ENCODE measurements around the gene COPS7A.

Gene COPS7A

DNA sequence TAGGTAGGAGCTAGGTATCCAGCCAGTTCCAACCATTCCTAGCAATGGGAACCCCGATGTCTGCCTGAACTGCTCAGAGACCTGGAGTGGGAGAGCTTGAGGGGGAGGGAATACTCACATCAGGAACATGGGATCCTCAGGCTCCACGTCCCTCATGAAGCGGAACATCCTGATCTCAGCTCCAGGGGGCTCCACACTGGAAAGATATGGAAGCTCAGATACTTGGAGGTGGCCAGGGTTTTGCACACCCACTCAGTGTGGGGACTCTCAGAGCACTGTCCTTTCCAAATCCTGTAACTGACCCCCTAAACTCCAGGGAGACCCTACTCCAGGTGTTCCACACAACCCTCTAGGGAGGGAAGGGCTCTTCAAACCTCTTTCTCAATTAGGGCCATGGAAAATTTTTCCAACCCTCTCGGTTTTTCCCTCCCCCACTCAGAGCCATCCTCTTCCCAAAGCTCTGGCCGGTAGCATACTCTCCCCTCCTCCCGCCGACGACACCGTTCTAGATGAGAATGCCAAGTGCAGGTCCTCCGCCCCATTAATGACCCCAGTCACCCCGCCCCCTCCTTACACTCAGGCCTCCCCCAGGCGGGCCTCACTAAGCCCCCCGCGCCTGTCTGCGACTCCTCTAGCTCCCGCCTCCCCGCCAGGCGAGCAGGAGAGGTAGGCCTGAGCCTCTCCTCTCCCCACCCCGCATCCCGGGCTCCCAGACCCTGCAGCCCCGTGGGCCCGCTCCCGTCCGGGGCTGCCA, 28.5 kb downstream of the COPS7A start:
- DNase-seq, result peak in 3 of 6 experiments; percentile 25 to 53 (median 45)

DNA sequence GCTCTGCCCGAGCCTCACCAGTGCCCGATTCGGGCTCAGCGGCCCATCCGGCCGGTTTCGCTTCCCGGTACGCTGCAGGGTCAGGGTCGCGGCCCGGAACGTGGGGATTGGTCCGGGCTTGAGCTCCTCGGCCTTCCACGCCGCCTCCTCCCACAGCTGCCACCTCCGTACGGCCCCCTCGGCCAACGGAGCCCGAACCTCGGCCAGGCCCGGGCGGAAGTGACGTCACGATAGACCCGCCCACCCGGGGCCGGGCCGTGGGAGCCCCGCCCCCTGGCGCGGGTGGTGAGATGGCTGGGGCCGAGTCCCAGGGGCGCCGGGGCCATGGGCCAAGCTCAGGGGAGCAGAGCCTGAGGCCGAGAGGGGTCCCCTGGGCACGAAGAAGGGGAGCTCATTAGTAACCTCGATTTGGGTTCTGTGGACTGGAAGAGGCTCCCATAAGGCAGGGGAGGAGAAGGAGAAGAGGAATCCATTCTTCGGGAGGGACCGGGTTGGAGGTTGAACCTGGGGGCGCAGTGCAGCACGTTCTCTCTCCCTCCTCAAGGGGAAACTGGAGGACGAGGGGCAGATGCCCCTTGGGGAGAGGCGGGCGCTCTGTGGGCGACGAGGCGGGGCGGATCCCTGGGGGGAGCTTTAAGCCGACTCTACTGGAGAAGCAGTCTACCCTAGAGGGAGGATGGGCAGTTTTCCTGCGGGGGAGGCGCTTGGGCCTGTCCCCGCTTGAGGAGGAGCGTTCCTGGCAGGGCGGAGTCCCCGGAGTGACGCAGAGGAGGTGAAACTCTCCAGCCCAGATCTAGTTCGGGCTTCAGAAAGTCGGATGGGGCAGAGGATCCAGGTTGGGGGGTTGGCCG, 29.3 kb downstream of the COPS7A start, which contains the start of gene MLF2:
Gene MLF2 (minus strand): TSS at position 221 of the 851 bp plus-strand sequence. CDS start 807 bp downstream, outside the sequence.
- DNase-seq, result peak; percentile 94 to 98 (median 95)

DNA sequence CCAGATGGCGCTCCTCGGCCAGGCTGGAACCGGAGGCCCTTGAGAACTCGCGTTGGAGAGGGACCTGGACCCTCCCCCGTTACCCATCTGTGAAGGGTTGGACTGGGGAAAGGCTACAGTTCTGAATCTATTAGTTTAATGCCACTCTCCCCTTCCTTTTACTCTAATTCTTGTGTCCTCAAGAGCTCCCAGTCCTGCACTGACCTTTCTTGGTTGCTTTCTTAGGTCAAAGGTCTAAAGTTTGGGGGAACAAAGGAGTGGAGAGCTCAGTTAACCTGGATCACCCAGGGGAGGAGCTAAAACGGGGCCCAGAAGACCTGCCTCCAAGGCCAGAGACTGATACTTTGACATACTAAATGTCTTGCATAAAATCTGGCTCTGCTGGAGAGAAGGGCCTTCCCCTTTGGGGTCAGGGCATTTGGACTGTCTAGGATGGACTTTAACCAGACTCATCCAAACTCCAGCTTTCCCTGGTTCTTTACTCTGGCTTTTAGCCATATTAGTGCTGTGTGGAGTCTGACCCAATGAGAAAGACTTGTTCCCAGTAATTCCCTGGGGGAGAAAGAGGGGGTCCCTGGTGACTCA, 30.0 kb downstream of the COPS7A start:
- DNase-seq, result no peak

- DNase-seq, result no peak
Observed at GRCh38 chr12:6754411-6754810, 30.6 kb downstream of the COPS7A start.

- no peak for DNase-seq
Observed at GRCh38 chr12:6757028-6757690, 33.3 kb downstream of the COPS7A start.

- no peak for DNase-seq
Observed at GRCh38 chr12:6758506-6759095, 34.8 kb downstream of the COPS7A start.

DNA sequence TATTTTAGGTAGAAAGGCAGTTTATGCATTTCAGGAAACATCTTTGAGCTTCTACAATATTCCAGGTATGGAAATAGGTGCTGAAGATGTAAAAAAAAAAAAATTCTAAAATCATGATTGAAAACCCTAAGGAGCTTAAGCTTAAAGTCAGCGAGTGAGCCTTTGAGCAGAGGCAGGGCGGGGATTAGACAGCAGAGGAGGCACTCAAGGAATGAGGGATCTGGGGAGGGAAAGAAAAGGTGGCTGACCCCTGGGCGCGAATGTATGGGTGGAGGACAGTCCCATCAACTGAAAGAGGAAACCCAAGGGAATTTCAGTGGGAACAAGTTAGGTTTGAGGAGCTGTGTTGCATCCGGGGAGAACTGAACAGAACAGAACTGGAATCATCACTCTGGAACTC, 35.9 kb downstream of the COPS7A start:
- no peak for DNase-seq

DNA sequence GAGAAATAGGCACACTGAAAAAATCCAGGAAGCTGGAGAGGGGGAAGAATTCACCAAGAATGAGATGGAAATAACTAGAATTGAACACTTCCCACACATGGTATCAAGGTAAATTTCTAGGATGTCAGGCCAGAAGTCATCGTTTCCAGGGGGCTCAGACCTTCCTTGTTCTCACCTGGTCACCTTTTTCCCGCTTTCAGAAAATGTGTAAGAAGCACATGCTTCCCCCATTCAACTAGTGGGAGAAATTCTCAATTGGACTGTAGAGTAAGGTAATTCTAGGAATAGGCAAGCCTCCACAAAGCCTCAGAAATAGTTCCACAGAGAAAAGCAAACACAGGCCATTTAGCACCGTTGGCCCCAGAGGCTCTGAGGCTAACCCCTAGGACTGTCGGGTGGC, 39.5 kb downstream of the COPS7A start:
- no peak for DNase-seq

DNA sequence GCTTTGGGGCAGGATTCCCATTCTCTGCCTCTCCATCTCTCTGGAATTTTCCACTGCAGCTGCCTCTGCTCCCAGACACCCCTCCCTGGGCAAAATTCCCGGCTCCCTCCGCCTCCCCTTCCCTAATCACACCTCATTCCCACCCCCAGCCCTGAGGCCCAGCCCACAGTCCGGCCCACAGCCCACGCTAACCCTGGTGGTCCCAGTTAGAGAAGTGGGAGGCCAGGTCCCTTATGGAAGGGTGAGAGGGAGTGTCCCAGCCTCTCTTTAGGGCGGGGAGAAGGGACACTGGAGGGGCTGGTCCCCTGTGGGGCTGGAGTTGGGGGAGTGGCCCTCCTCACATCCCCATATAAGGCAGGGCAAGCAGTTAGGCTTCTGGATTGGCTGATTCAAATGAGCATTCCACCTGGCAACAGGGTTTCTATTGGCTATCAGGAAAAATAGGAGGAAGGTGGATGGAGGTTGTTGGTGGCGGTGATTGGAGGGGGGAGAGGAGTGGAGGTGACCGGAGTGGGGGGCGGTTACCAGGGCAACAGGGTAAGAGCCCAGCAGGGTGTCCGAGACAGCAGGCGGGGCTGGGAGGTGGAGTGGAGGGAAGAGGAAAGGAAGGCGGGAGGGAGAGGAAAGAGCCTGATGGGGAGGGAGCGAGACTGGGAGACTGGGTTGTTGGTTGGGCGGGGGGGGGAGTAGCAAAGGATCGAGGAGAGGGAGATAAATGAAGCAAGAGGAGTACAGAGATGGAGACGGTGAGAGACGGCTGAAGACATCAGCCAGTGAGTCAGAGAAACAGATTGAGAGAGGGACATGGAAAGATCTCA, 40.4 kb downstream of the COPS7A start:
- peak in 5 of 6 experiments; percentile 10 to 44 (median 36) for DNase-seq

DNA sequence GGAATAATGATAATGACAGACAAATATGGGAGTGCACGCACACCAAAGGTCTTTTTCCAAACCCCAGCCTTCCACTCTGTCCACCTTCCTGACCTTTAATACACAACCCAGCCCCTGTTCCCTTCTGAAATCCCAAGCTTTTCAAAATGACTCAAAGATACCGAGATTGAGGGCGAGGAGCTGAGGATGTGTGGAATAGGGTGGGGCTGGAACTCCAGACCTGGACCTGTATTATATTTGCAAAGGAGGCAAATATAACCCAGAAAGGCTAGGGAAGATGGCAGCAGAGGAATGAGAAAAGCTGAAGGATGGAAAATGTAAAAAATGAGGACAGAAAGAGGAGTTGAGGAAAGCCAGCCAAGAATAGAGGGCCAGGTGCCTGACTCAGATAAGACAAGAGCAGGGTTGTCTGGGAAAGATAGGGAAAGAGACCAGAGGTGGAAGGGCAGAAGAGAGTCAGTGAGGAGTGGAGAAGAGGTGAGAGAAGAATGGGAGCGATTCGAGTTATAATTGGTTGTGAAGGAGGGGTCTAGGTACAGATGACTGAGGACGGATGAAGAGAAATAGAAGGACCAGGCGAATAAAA, 41.3 kb downstream of the COPS7A start:
- DNase-seq, result no peak

DNA sequence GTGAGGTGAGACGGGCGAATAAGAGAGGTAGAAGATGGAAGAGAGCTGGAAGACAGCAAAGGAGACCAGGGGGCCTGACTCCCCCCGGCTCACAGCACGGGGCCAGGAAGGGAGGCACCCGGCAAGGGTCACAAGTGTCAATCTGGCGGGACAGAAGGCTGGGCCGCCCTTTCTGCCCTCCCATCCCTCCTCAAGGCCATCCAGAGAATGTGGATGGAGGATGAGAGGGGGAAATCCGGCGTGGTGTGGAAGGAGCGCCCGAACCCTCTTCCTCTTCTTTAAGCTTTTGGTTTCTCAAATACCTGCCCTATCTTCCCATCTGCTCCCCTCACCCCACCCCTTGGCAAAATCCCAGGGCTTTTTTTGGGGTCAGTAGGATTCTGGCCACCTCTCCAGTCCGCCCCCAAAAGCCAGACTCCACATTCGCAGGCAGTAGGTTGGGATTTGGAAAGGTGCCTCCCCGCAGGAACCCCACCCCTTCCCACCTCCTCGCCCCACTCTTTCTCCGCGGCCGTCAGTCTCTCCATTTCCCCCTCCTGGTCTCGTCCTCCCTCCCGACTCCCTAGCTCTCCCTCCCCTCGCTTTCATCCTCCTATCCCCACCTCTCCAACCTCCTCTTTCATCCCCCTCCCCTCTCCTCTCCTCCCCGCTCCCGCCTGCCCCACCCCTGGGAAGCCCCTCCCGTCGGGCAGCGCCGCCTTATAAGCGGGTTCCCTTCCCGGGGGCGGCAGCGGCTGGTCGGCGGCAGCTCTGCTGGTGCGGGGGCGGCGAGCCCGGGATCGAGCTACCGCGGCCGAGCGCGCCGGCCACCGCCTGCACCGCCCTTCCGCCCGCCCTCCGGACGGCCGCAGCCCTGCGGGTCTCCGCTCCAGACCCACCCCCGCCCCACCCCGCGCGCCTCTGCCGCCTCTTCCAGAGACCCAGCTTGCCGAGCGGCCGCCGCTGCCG, 42.1 kb downstream of the COPS7A start, which contains the start of gene PTMS:
Gene PTMS (plus strand): TSS at position 730 of the 948 bp plus-strand sequence. CDS start 343 bp downstream, outside the sequence.
- peak in 2 of 6 experiments; percentile 10 to 44 for DNase-seq

DNA sequence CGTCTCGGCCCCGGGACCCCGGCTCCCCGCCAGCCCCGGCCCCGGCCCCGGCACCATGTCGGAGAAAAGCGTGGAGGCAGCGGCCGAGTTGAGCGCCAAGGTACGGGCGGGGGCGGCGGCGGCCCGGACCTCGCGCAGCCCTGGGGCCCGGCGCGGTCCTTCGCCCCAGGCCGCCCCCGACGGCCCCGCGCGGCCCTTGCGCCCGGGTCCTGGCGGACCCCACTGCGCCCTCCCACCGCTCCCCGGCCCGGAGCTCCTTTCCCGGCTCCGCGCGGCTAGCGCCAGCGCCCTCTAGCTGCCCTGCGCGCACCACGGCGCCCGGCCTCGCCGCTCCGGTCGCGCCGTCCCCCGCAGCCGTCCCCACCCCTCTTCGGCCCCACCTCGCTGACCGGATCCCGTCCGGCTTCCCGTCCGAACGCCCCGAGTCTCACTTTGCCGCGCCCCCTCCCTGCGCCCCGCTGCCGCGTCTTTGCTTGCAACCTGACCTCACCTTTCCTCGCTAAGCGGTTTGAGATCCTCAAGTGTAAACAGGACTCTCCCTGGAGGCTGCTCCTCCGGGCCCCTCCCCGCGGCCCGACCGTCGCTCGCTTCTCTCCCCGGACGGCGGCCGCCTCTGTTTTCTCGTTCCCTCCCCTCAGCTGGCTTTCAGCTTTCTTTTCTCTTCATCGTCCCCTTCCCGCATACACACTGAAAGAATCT, 43.0 kb downstream of the COPS7A start:
- DNase-seq, result peak in 5 of 6 experiments; percentile 10 to 71 (median 39)

DNA sequence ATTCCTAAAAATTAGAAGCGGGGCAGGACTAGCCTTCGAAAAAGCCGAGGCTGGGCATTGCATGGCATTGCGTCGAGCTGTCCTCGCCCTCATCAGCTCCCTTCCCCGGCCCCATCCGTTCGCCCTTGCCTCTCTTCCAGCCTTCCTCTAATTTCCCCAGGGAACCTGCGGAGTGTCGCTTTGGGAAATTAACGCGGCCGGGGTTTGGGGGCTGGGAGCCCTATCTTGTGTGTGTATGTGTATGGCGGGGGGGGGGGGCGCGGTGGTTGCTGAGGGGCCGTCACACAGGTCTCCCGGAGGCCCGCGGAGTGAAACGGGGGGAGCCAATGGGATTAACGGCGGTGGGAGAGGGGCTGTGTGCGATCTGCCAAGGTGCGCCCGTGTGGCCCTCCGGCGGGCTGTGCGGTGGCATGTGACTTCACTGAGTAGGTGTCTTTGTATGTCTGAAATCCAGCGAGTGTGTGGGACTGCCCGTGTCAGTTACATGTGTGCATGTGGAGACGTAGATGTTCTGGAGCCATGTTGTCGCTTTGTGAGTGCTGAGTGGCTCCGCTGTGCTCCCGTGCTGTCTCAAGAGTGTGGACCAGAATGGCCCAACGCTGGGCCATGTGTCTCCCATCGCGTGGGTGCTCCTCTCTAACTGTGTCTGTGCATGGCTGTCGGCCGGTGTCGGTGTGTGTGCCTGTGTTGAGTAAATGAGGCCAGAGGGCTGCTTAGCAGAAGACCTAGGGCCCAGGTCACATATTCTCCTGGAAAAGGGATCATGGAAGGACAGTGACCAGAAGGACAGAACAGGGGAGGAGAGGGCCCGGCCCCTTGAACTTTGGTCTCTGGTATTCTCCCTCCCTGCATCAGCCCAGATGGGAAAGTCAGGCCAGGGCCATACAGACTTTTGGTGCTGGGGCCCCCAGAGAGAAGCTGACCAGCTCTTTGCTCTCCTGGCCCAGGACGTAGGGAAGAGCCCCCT, 43.8 kb downstream of the COPS7A start:
- DNase-seq, result no peak

- no peak for DNase-seq
Observed at GRCh38 chr12:6768437-6768914, 44.6 kb downstream of the COPS7A start.

DNA sequence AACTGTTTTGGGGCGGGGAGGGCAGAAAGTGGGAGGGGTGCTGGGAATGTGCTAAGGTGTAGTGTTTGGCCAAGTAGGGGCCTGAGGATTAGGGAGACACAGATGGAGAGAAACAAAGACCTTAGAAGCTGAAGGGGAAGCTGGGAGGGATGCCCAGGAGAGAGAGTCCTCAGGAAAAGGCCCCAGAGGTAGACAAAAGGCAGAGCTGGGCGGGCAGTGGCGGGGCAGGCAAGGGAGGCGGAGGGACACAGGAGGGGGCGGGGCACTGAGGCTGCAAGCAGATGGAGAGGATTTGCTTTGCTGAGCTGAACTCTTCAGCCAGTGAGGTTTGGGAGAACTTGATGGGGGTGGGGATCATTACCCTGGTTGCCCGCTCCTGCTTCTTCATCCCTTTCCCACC, 45.1 kb downstream of the COPS7A start:
- DNase-seq, result no peak

- DNase-seq, result no peak
Observed at GRCh38 chr12:6769666-6770065, 45.8 kb downstream of the COPS7A start.

DNA sequence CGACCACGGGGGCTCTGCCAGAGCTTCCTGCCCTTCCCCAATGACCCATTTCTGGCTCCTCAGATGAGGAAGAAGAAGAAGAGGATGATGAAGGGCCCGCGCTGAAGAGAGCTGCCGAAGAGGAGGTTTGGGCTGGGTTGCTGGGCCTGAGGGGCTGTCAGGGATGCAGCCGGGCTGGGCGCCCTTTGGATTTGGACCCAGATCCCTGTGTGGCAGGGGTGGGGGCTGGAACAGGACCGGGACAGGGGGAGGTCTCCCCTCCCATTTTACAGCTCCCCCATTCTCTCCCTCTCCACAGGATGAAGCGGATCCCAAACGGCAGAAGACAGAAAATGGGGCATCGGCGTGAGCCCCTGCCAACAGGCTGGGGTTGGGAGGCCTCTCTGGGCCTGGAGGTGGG, 46.2 kb downstream of the COPS7A start:
- no peak for DNase-seq

- no peak for DNase-seq
Observed at GRCh38 chr12:6770600-6770999, 46.8 kb downstream of the COPS7A start.
